GM04504 (cell line): ENCODE results near the gene GPLD1.

Source experiments
- DNase-seq: peaks from one replicate; pipeline ENCODE4 v3.0.0-alpha.2; 2012; ENCODE audit warnings: low read depth

GPLD1 gene

DNA sequence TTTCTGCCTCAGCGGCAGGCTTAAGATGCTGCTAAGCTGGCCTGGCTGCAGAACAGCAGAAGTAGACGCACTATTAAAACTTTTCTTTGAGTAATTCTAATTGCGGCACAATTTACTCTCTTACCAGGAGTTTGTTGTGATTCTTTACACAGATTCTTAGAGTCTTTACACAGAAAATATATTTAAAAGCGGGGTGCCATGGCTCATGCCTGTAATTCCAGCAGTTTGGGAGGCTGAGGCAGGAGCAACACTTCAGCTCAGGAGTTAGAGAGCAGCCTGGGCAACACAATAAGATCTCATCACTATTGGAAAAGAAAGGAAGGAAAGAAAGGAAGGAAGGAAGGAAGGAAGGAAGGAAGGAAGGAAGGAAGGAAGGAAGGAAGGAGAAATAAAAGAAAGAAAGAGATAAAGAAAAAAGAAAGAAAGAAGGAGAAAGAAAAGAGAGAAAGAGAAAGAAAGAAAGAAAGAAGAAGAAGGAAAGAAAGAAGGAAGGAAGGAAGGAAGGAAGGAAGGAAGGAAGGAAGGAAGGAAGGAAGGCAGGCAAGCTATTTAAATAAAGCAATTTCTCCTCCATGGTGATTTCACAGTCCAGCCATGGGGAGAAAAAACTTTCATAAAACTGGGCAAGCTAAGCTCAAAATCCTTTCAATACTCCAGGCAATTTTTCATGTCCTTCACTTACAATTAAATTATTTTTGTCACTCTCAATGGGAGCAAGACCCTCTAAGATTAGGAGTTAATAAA, 107.7 kb downstream of the GPLD1 start:
- DNase-seq = no peak

DNA sequence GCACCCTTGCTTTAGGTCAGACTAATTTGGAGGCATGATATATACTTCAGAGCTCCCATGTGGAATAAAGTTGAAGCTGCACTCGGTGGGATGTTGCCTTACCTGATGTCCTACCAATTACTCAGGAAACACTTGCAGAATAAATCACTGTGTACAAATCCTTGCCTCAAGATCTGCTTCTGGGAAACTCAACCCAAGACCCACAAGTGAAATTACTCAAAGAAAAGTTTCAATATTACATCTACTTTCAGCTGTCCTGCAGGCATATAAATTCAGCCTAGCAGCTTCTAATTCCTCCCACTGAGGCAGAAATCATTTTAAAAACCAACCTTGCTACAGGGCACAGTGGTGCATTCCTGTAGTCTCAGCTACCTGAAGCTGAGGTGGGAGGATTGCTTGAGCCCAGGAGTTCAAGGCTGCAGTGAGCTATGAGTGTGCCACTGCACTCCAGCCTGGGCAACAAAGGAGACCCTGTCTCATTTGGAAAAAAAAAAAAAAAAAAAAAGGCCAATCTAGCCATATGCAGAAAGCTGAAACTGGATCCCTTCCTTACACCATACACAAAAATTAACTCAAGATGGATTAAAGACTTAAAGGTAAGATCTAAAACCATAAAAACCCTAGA, 110.8 kb downstream of the GPLD1 start:
- DNase-seq = no peak
